Effector CD8-positive, alpha-beta T cell (primary cell): ENCODE data around the gene LRP1-AS.

Source experiments
- DNase-seq: peaks from one replicate; lab custom pipeline; 2025; lab: John Stamatoyannopoulos, UW

LRP1-AS gene

DNA sequence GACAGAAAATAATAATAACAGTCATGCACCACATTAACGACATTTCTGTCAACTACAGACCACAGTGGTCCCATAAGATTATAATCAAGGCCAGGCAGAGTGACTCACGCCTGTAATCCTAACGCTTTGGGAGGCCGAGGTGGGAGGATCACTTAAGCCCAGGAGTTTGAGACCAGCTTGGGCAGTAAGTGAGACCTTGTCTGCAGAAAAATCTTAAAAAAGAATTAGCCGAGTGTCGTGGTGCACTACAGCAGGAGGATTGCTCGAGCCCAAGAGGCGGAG is 49.9 kb downstream of the LRP1-AS start:
- DNase-seq = no peak

DNA sequence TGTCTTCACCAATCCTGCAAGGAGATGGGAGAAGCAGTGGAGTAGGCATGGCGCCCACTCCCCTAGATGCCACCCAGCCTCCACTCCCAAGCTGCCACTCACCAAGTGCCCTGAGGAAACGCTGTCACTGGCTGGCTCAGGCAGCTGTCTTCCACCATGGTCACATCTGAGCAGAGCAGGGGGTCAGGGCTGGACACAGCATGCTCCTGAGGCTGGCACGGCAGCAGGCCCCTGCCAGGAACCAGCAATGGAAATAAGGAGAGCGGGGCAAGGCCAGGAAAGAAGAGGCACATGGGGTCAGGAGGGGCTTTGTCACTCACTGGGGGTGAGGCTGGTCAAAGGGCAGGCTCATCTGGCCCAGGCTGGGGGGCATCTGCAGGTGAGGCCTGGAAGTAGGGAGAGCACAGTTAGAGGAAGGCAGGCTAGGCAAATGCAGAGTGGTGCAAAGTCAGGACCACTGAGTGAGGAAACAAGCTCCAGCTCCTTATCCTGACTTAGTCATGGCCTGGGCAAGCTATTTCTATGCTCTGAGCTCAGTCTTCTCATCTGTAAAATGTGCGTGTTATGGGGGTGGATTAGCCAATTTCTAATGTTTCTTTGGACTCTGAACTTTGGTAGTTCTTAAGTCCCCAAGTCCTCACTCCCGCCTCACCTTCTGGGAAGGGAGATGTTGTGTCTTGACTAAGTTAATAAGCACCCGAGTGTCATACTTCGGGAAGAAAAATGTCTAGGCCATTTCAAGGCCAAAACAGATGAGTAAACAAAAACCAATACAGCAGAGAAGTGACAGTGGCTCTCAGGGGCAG is 50.5 kb downstream of the LRP1-AS start:
- no peak for DNase-seq

DNA sequence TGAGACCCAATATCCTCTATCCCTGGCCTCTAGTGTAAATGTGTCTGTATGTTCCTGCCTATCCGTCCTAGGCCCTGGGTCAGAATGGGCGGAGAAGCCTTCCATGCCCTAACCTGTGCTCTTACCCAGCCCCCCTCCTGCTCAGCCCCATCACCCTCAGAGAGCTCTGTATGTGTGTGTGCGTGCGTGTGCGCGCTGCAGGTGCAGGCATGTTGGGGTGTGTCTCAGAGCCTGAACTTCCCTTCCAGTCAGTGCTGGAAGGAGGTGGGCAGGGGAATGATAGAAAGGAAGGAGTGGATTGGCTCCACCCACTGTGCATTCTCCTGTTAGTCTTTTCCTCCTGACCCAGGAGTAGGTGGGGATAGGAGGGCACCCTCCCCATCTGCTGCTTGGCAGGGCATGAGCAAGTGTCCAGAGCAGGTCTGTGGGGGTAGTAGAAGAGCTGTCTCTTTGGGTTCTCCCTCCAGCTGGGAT is 51.3 kb downstream of the LRP1-AS start:
- no peak for DNase-seq

DNA sequence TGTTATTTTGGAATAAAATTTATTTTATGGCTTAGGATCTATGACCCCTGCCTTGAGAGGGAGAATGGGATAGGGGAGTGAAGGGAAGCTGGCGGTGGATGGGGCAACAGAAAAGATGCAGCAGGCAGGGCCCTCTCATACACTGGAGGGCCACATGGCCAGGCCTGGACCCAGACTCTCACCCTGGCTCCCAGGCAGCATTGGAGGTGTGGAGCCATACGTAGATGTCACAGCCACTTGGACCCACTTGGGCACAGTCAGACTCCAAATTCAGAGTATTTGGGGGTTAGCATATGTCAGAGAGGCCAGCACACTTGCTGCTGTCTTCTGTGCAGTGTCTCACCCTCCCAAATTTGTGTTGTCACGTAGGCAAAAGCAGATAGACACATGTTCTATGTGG is 52.0 kb downstream of the LRP1-AS start:
- no peak for DNase-seq
